Cardiac septum (tissue), 1 donor: ENCODE measurements around the gene GRIK5. TPM values are rescaled to one million over a fixed set of nuclear protein-coding genes. Genes with fewer than 3 reads are reported as not detected.

Experiments used
- total RNA-seq: library from RNA; stranded (reverse); fragmentation: NEBNext Ultra II Directional; extraction: Animal tissue kit (Norgen Biotek cat#: 25700); gene quantifications from one replicate; pipeline ENCODE4 v1.2.1, GENCODE V29; 2021
- donor health status: DM: no; HTN: no; CAD: no.

The GRIK5 gene
- total RNA-seq, 1 donor from 2014 or later, result 4.6 TPM

Other genes starting within 250 kb of the GRIK5 start
- gene LYPD4, start 225.5 kb downstream of the GRIK5 start, total RNA-seq, result not detected
- gene DMRTC2, start 225.2 kb downstream of the GRIK5 start, total RNA-seq, result not detected
- gene RPS19, start 210.0 kb downstream of the GRIK5 start, total RNA-seq, result 548 TPM
- not detected for gene CD79A, start 192.9 kb downstream of the GRIK5 start, total RNA-seq
- 37.9 TPM for gene ARHGEF1, start 187.0 kb downstream of the GRIK5 start, total RNA-seq
- not detected for gene ERFL, start 141.8 kb downstream of the GRIK5 start, total RNA-seq
- gene RABAC1, start 110.9 kb downstream of the GRIK5 start, total RNA-seq, result 92.0 TPM
- gene ATP1A3, start 76.0 kb downstream of the GRIK5 start, total RNA-seq, result 242 TPM
- gene ZNF574, start 6.0 kb upstream of the GRIK5 start, total RNA-seq, result 8.3 TPM
- gene POU2F2, start 62.2 kb upstream of the GRIK5 start, total RNA-seq, result 0.51 TPM
- gene DEDD2, start 147.5 kb upstream of the GRIK5 start, total RNA-seq, result 10.2 TPM
- gene ZNF526, start 150.1 kb upstream of the GRIK5 start, total RNA-seq, result 4.1 TPM
- gene GSK3A, start 172.4 kb upstream of the GRIK5 start, total RNA-seq, result 39.6 TPM
- gene ERF, start 184.9 kb upstream of the GRIK5 start, total RNA-seq, result 37.4 TPM
- gene CIC, start 199.0 kb upstream of the GRIK5 start, total RNA-seq, result 51.3 TPM
- gene PRR19, start 231.9 kb upstream of the GRIK5 start, total RNA-seq, result 0.16 TPM
- gene PAFAH1B3, start 232.4 kb upstream of the GRIK5 start, total RNA-seq, result 4.0 TPM
- 0.24 TPM for gene TMEM145, start 243.1 kb upstream of the GRIK5 start, total RNA-seq